Inflammatory macrophage (primary cell): ENCODE data around the gene SFTPB.
A peak's percentile ranks its signal among the peaks of the same experiment; 100 is the strongest.

Experiments
- DNase-seq, 2 donors: peaks; one replicate each; pipeline ENCODE4 v3.0.0-alpha.2; 2020 to 2022

The SFTPB gene

GRCh38 chr2:85702172-85702571 is 34.2 kb upstream of the SFTPB start:
- no peak for DNase-seq

GRCh38 chr2:85699325-85699724 is 31.3 kb upstream of the SFTPB start:
- no peak for DNase-seq

GRCh38 chr2:85698880-85699254 is 30.9 kb upstream of the SFTPB start:
- DNase-seq, result peak in 1 of 2 donors; percentile 60

- DNase-seq, result no peak
These were observed 30.3 kb upstream of the SFTPB start for GRCh38 chr2:85698184-85698879.

- DNase-seq, result no peak
These were observed 29.7 kb upstream of the SFTPB start for GRCh38 chr2:85697716-85698115.

- DNase-seq, result no peak
These were observed 29.1 kb upstream of the SFTPB start for GRCh38 chr2:85697096-85697495.

GRCh38 chr2:85695691-85696668 is 28.0 kb upstream of the SFTPB start:
- no peak for DNase-seq

- DNase-seq, result no peak
These were observed 27.1 kb upstream of the SFTPB start for GRCh38 chr2:85695121-85695520.

GRCh38 chr2:85694052-85695025 is 26.3 kb upstream of the SFTPB start, which contains the start of gene GNLY:
GNLY (plus strand) TSS chr2:85694358; CDS start chr2:85694419, 61 bp downstream.
- no peak for DNase-seq

- DNase-seq, result no peak
These were observed 24.1 kb upstream of the SFTPB start for GRCh38 chr2:85692039-85692645.

- no peak for DNase-seq
These were observed 22.9 kb upstream of the SFTPB start for GRCh38 chr2:85690932-85691331.

- DNase-seq, result no peak
These were observed 16.8 kb upstream of the SFTPB start for GRCh38 chr2:85684806-85685205.

GRCh38 chr2:85684380-85684779 is 16.4 kb upstream of the SFTPB start:
- DNase-seq, result no peak

- DNase-seq, result peak; percentile 69 to 72
These were observed 14.4 kb upstream of the SFTPB start for GRCh38 chr2:85682378-85682777.

GRCh38 chr2:85681776-85682175 is 13.8 kb upstream of the SFTPB start:
- DNase-seq, result no peak

GRCh38 chr2:85681372-85681763 is 13.4 kb upstream of the SFTPB start:
- no peak for DNase-seq

- DNase-seq, result no peak
These were observed 12.8 kb upstream of the SFTPB start for GRCh38 chr2:85680707-85681371.

GRCh38 chr2:85678794-85679672 is 11.0 kb upstream of the SFTPB start:
- DNase-seq, result peak; percentile 53 to 68

- no peak for DNase-seq
These were observed 10.4 kb upstream of the SFTPB start for GRCh38 chr2:85678377-85678776.

- no peak for DNase-seq
These were observed 8.0 kb upstream of the SFTPB start for GRCh38 chr2:85675866-85676548.
